Measurements from ENCODE around the gene KDM4D. TPM values are rescaled to one million over a fixed set of nuclear protein-coding genes. Genes with fewer than 3 reads are reported as not detected.

Gene KDM4D
- total RNA-seq, 1 donor, result 0.72 TPM

DNA sequence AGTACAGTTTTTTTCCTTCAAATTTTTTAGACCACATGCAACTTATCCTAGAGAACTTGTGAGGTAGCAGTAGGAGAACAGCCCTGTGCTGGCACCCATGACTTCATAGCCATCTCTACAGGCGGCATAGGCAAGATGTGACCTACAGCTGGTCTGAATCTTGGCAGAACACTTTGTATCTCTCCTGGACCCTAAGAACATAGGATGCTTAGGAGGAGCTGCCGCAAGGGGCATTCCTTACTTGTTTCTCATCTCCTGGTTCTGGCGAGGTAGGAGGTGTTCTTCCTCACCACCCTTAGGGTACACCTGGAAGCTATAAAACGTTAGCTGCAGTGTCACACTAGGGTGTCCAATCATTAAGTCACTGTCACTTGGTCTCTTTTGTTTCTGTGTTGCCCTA is 16.5 kb upstream of the KDM4D start:
- Histone ChIP-seq H3K4me3 (ENCODE audit: insufficient read depth, low read length) (no peak overlapping the region), H3K79me2 (ENCODE audit: insufficient read depth, low read length) (no peaks in the 10 kb centered on the region), H4K20me1 (ENCODE audit: insufficient read depth, low read length) (no peaks in the 10 kb centered on the region), H3K36me3 (ENCODE audit: insufficient read depth, low read length) (peaks cover 7% of the 10 kb centered on the region), H3K9me3 (ENCODE audit: low read depth, low read length) (no peaks in the 10 kb centered on the region), H2AFZ (ENCODE audit: low read length) (no peak overlapping the region), H3K27ac (ENCODE audit: low read depth, low read length) (no peak overlapping the region), H3K4me1 (ENCODE audit: insufficient read depth, low read length) (peaks cover 9% of the 10 kb centered on the region), H3K4me2 (ENCODE audit: insufficient read depth, low read length) (no peak overlapping the region), H3K27me3 (ENCODE audit: insufficient read depth, low read length) (no peaks in the 10 kb centered on the region)
- DNase-seq (ENCODE audit: insufficient read length, low spot score, missing footprints), result no peak
- TF ChIP-seq, protein P1, sequence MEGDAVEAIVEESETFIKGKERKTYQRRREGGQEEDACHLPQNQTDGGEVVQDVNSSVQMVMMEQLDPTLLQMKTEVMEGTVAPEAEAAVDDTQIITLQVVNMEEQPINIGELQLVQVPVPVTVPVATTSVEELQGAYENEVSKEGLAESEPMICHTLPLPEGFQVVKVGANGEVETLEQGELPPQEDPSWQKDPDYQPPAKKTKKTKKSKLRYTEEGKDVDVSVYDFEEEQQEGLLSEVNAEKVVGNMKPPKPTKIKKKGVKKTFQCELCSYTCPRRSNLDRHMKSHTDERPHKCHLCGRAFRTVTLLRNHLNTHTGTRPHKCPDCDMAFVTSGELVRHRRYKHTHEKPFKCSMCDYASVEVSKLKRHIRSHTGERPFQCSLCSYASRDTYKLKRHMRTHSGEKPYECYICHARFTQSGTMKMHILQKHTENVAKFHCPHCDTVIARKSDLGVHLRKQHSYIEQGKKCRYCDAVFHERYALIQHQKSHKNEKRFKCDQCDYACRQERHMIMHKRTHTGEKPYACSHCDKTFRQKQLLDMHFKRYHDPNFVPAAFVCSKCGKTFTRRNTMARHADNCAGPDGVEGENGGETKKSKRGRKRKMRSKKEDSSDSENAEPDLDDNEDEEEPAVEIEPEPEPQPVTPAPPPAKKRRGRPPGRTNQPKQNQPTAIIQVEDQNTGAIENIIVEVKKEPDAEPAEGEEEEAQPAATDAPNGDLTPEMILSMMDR (IDR thresholded peaks at IDR 0.05; ENCODE audit: extremely low read depth, low read depth, low read length), result no peak

DNA sequence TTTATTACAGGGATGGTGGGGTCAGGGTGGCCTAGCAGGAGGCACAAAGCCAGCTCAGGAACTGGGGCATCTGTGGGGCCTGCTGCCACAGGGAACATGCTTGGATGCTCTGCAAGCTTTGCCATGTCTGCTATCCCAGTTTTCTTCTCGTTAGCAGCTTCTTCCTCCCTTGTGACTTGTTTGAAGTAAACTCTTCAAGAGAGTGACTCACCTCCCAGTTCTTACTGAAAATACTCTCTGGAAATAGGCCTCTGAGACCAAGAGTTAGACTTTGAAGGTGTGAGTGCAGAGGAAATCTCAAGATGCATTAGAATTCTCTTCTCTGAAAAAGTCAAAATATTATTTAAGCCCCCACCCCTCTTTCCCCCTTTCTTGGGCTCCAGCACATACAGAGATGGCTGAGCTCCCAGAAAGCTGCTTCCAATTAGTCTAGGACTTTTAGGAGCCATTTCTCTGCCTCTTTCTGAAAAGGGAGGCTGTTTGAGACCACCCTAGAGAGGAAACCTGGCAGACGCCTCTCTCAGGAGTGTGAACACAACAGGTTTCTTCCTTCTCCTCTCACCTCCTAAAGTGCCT is 15.3 kb upstream of the KDM4D start:
- H3K4me1 ChIP-seq (ENCODE audit: insufficient read depth, low read length), result peaks cover 9% of the 10 kb centered on the region
- H3K79me2 ChIP-seq (ENCODE audit: insufficient read depth, low read length), result no peaks in the 10 kb centered on the region
- peak overlapping the region; percentile 15 for H3K4me2 ChIP-seq (ENCODE audit: insufficient read depth, low read length)
- peak overlapping the region; percentile 56 for H3K27ac ChIP-seq (ENCODE audit: low read depth, low read length)
- H2AFZ ChIP-seq (ENCODE audit: low read length), result peak overlapping the region; percentile 70
- peaks cover 19% of the 10 kb centered on the region for H3K36me3 ChIP-seq (ENCODE audit: insufficient read depth, low read length)
- no peaks in the 10 kb centered on the region for H4K20me1 ChIP-seq (ENCODE audit: insufficient read depth, low read length)
- H3K27me3 ChIP-seq (ENCODE audit: insufficient read depth, low read length), result no peaks in the 10 kb centered on the region
- no peak overlapping the region for H3K4me3 ChIP-seq (ENCODE audit: insufficient read depth, low read length)
- TF ChIP-seq, protein P1 (IDR thresholded peaks at IDR 0.05; ENCODE audit: extremely low read depth, low read depth, low read length), result no peak
- H3K9me3 ChIP-seq (ENCODE audit: low read depth, low read length), result no peaks in the 10 kb centered on the region
- peak; percentile 83 for DNase-seq (ENCODE audit: insufficient read length, low spot score, missing footprints)

DNA sequence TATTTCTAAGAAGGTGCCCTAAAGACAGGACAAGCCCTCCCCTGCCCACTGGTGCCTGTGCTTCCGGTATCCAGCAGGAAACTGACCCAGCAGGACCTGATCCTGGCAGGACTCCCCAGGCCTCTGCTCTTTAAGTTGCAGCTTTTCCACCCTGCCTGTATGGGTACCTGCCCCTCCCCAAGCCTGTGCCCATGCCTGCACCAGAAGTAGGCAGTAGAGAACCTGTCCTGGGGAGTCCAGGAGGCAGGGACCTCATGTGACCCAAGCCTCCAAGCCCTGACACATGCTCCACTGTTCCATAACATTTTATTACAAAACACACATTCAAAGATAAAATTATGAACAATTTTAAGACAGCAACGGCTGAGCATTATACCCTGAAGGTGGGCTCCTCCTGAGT is 14.3 kb upstream of the KDM4D start:
- H3K4me1 ChIP-seq (ENCODE audit: insufficient read depth, low read length), result peaks cover 9% of the 10 kb centered on the region
- no peak overlapping the region for H3K4me3 ChIP-seq (ENCODE audit: insufficient read depth, low read length)
- H4K20me1 ChIP-seq (ENCODE audit: insufficient read depth, low read length), result no peaks in the 10 kb centered on the region
- H3K79me2 ChIP-seq (ENCODE audit: insufficient read depth, low read length), result no peaks in the 10 kb centered on the region
- DNase-seq (ENCODE audit: insufficient read length, low spot score, missing footprints), result no peak
- H3K36me3 ChIP-seq (ENCODE audit: insufficient read depth, low read length), result peaks cover 29% of the 10 kb centered on the region
- H3K4me2 ChIP-seq (ENCODE audit: insufficient read depth, low read length), result no peak overlapping the region
- H3K27ac ChIP-seq (ENCODE audit: low read depth, low read length), result no peak overlapping the region
- H3K9me3 ChIP-seq (ENCODE audit: low read depth, low read length), result no peaks in the 10 kb centered on the region
- TF ChIP-seq, protein P1 (IDR thresholded peaks at IDR 0.05; ENCODE audit: extremely low read depth, low read depth, low read length), result no peak
- H3K27me3 ChIP-seq (ENCODE audit: insufficient read depth, low read length), result no peaks in the 10 kb centered on the region
- H2AFZ ChIP-seq (ENCODE audit: low read length), result no peak overlapping the region

DNA sequence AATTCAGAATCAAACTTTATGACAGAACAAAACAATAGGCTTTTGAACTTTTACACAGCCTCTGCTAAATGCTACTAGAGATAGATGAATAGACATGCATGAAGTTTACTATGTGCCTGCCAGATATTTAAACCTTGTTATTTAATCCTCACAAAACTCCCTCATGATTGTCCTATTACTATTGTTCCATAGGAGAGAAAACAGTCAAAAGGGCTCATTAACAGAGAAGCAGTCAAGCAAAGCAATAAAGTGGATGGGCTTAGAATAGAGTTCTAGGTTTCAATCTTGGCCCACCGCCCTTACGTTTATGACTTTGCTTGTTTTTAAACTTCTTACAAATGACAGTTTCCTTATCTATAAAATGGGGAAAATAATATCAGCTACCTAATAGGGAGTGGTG is 13.0 kb upstream of the KDM4D start:
- peaks cover 9% of the 10 kb centered on the region for H3K4me1 ChIP-seq (ENCODE audit: insufficient read depth, low read length)
- no peaks in the 10 kb centered on the region for H3K27me3 ChIP-seq (ENCODE audit: insufficient read depth, low read length)
- DNase-seq (ENCODE audit: insufficient read length, low spot score, missing footprints), result no peak
- H3K27ac ChIP-seq (ENCODE audit: low read depth, low read length), result no peak overlapping the region
- TF ChIP-seq, protein P1 (IDR thresholded peaks at IDR 0.05; ENCODE audit: extremely low read depth, low read depth, low read length), result no peak
- no peak overlapping the region for H3K4me2 ChIP-seq (ENCODE audit: insufficient read depth, low read length)
- no peaks in the 10 kb centered on the region for H3K79me2 ChIP-seq (ENCODE audit: insufficient read depth, low read length)
- H3K9me3 ChIP-seq (ENCODE audit: low read depth, low read length), result no peaks in the 10 kb centered on the region
- H3K4me3 ChIP-seq (ENCODE audit: insufficient read depth, low read length), result no peak overlapping the region
- peaks cover 40% of the 10 kb centered on the region for H3K36me3 ChIP-seq (ENCODE audit: insufficient read depth, low read length)
- no peak overlapping the region for H2AFZ ChIP-seq (ENCODE audit: low read length)
- no peaks in the 10 kb centered on the region for H4K20me1 ChIP-seq (ENCODE audit: insufficient read depth, low read length)

Measured in osteoblast (primary cell).